GM21825 (cell line): ENCODE data around the gene DUSP10.

Experiments
- ATAC-seq: cut with Tn5 transposase; IDR thresholded peaks from one replicate; pipeline ENCODE4 v1.9.1; 2021; ENCODE audit warnings: mild to moderate bottlenecking, moderate library complexity; ENCODE audit not compliant: unreplicated experiment

The DUSP10 gene

GRCh38 chr1:221741703-221742554 is at the start of gene DUSP10:
DUSP10 (minus strand) TSS chr1:221742089; CDS start chr1:221739744, 2,345 bp downstream.
- peak; percentile 85 for ATAC-seq

GRCh38 chr1:221788466-221788865 is 46.6 kb upstream of the DUSP10 start:
- no peak for ATAC-seq

DNA sequence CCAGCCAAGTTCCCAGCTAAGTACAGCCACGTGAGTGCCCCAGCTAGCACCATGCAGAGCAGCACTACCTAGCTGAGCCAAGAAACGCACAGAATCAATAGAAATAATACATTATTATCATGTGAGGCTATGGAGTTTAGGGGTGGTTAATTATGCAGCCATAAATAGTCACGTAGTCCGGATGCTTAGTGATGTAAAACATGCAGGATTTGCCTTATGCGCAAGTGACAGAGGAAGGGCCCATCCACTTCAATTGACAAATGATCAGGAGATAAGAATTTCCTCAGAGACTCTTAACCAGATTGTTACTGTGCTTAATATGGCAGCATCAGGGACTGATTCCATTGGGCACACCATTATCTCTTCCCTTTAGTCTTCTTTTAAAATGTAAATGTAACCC is 44.8 kb upstream of the DUSP10 start:
- ATAC-seq, result no peak

GRCh38 chr1:221783936-221784335 is 42.0 kb upstream of the DUSP10 start:
- ATAC-seq, result no peak

DNA sequence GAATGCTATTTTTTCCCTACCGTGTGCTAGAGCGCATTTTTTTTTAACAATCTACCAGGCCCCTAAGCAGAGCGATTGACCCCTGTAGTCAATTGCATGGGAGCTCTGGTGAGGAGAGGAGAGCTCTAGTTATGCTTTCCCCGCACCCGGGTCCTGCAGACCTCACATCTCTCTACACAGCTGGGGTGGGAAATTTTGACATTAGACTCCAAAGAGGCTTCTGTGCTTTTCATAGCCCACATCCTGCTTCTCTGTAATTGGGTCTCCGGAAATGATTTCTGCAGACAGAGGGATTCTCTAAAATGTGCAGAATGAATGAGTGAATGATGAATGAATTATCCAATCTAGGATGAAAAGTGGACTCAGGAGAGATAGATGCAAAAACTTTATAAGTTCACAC is 41.5 kb upstream of the DUSP10 start:
- no peak for ATAC-seq

GRCh38 chr1:221782970-221783369 is 41.1 kb upstream of the DUSP10 start:
- ATAC-seq, result no peak

DNA sequence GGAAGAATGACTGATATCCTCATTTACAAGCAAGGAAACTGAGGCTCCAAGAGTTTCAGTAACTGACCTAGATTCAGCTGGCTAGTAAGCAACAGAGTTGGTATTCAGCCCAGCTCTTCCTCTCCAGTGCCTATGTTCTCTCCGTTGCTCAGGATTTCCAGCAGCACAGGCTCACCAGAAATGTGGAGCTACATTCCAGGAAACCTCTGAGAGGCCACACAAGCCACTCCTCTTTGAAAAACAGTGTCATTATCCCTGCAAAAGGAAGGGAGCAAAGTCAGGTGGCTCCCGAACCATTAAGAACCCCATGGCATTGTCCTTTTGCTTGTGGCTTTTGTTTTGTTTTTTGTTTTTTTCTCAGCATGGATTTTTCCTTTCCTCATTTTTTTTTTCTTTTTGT is 40.6 kb upstream of the DUSP10 start:
- ATAC-seq, result no peak

- no peak for ATAC-seq
These were observed 39.3 kb upstream of the DUSP10 start for GRCh38 chr1:221781102-221781755.

- no peak for ATAC-seq
These were observed 38.3 kb upstream of the DUSP10 start for GRCh38 chr1:221780175-221780574.

GRCh38 chr1:221779771-221780170 is 37.9 kb upstream of the DUSP10 start:
- ATAC-seq, result no peak

DNA sequence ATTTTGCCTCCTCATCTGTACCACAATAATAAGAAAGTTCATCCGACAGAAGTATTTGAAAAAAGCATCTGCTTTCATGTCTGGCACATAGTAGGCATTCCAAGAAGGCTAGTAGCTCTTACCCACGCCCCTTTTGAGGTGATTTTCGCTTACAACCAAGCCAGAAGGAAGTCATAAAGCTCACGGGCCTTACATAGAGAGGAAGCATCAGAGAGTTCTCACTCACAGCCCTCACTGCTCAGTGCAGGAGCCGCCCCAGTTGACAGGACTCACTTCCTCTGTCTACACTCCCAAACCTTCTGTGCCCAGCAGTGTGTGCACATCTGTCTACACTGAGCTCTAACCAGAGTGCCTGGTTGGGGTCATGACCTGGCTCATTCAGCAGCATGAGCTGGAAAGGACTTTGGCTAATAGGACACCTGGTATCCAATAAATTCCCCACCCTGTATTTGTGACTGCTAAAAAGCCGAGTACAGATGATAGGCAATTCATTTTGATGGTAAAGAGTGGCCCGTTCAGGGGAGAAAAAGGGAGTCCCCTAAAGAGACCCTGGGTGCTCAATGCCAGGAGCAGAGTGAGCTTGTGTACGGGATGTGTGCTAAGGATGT is 36.8 kb upstream of the DUSP10 start:
- ATAC-seq, result peak; percentile 33

DNA sequence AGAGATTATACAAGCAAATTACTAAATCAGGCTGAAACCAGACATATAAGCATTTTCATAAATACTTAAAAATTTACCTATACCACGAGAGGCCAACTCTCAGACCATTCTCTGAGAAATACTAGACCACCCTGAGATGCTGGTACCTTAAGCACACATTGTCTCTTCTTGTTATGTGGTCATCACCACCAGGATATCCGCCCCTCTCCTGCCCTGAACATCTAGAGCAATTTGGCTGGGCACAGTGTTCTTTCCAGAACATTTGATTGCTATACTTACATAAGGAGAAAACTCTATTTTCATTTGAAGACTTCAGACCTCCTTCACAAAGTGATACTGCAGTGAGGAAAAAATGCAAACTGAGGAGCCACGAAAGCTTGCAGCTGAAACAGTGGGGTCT is 36.2 kb upstream of the DUSP10 start:
- peak; percentile 26 for ATAC-seq

- peak; percentile 65 for ATAC-seq
These were observed 35.7 kb upstream of the DUSP10 start for GRCh38 chr1:221777431-221778072.

- ATAC-seq, result peak; percentile 35
These were observed 34.8 kb upstream of the DUSP10 start for GRCh38 chr1:221776495-221777301.

DNA sequence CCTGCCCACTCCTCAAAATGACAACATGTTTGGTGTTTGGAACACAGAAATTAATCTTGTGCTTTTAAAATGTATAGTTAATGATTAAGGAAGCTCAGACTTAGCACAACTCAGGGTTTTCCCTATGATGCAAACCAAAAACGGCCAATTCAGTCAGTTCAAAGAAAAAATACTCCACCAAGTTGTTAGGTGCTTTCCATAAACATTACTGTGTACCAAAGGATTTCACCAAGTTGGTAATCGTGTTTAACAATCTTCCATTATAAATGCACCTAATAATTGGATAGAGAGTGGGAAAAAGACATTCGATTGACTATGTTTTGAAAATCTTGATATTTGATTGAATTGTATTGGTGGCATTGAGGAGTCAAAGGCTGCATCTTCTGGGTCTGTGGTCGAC is 33.3 kb upstream of the DUSP10 start:
- ATAC-seq, result no peak

GRCh38 chr1:221774054-221774842 is 32.4 kb upstream of the DUSP10 start:
- no peak for ATAC-seq

- no peak for ATAC-seq
These were observed 31.5 kb upstream of the DUSP10 start for GRCh38 chr1:221773383-221773782.

GRCh38 chr1:221772117-221772516 is 30.2 kb upstream of the DUSP10 start:
- no peak for ATAC-seq

- no peak for ATAC-seq
These were observed 26.7 kb upstream of the DUSP10 start for GRCh38 chr1:221768444-221769066.
